ENCODE measurements around the gene TMC6. TPM values are rescaled to one million over a fixed set of nuclear protein-coding genes. Genes with fewer than 3 reads are reported as not detected.
"Not testable (repeated sequence)": the region's sequence is repeated elsewhere in the genome, so short reads cannot be mapped to it uniquely, and the experiment has no call there.

Gene TMC6
- total RNA-seq, 2 experiments from 2014 or later: 124 to 258 TPM

- no peak overlapping the region for H3K27ac ChIP-seq (ENCODE audit: low read depth, low read length, poor library complexity, severe bottlenecking)
- H3K79me2 ChIP-seq (ENCODE audit: insufficient read depth, low read depth, low read length): no peaks in the 10 kb centered on the region
- TF ChIP-seq EZH2phosphoT487 (IDR thresholded peaks at IDR 0.05; ENCODE audit: borderline replicate concordance, low read depth, low read length) (no peak), CTCF (conservative IDR thresholded peaks at IDR 0.05; ENCODE audit: low read length) (peak; percentile 82)
- H2AFZ ChIP-seq (ENCODE audit: low read length): no peak overlapping the region
- peaks cover 48% of the 10 kb centered on the region for H3K36me3 ChIP-seq (ENCODE audit: insufficient read depth, low read length)
- no TSS peak for BruUV-seq (replicated peaks)
- ChIA-PET POLR2A (interaction anchor here (0.7 kb wide), 1 partner anchor 220 kb away, joined by 3 read pairs; no protein-coding TSS in a partner anchor), CTCF (ENCODE audit: unreplicated experiment) (no interaction called here)
- H3K9me2 ChIP-seq (ENCODE audit: insufficient read depth, low read length): no peaks in the 10 kb centered on the region
- peak; percentile 54 for DNase-seq (ENCODE audit: low spot score)
- no peak overlapping the region; the same call in 1 of the 2 replicates for H3K4me2 ChIP-seq (ENCODE audit: low read length)
- intact Hi-C loops (cut with micrococcal nuclease; ENCODE audit: unreplicated experiment): loop anchor here (1.0 kb wide), 1 partner anchor 17 kb away; no protein-coding TSS in a partner anchor
- H4K20me1 ChIP-seq (ENCODE audit: insufficient read depth, low read length): no peaks in the 10 kb centered on the region
- H3K4me3 ChIP-seq (ENCODE audit: low read depth, low read length, poor library complexity, severe bottlenecking): no peak overlapping the region
- H3K4me1 ChIP-seq (ENCODE audit: insufficient read depth, low read length, poor library complexity, severe bottlenecking): peaks cover 18% of the 10 kb centered on the region
- no peaks in the 10 kb centered on the region for H3K9me3 ChIP-seq (ENCODE audit: low read length)
Measured at GRCh38 chr17:78117027-78117981, 11.3 kb downstream of the TMC6 start.

GRCh38 chr17:78116411-78116810 is 12.1 kb downstream of the TMC6 start:
- Histone ChIP-seq H3K4me3 (ENCODE audit: low read depth, low read length, poor library complexity, severe bottlenecking) (no peak overlapping the region), H3K36me3 (ENCODE audit: insufficient read depth, low read length) (peaks cover 49% of the 10 kb centered on the region), H3K9me2 (ENCODE audit: insufficient read depth, low read length) (no peaks in the 10 kb centered on the region), H3K4me2 (ENCODE audit: low read length) (no peak overlapping the region), H3K4me1 (ENCODE audit: insufficient read depth, low read length, poor library complexity, severe bottlenecking) (peaks cover 10% of the 10 kb centered on the region), H3K79me2 (ENCODE audit: insufficient read depth, low read depth, low read length) (no peaks in the 10 kb centered on the region), H2AFZ (ENCODE audit: low read length) (no peak overlapping the region), H3K27ac (ENCODE audit: low read depth, low read length, poor library complexity, severe bottlenecking) (no peak overlapping the region), H3K9me3 (ENCODE audit: low read length) (no peaks in the 10 kb centered on the region), H4K20me1 (ENCODE audit: insufficient read depth, low read length) (no peaks in the 10 kb centered on the region)
- TF ChIP-seq CTCF (conservative IDR thresholded peaks at IDR 0.05; ENCODE audit: low read length) (no peak), EZH2phosphoT487 (IDR thresholded peaks at IDR 0.05; ENCODE audit: borderline replicate concordance, low read depth, low read length) (no peak)
- no peak for DNase-seq (ENCODE audit: low spot score)
- ChIA-PET POLR2A (interaction anchor here (0.7 kb wide), 2 partner anchors 200 to 221 kb away, joined by 3 read pairs; no protein-coding TSS in a partner anchor), CTCF (ENCODE audit: unreplicated experiment) (interaction anchor here (0.7 kb wide), 1 partner anchor 18 kb away, joined by 4 read pairs; no protein-coding TSS in a partner anchor)
- intact Hi-C loops (cut with micrococcal nuclease; ENCODE audit: unreplicated experiment): no loop called here
- no TSS peak for BruUV-seq (replicated peaks)

- H3K79me2 ChIP-seq (ENCODE audit: insufficient read depth, low read depth, low read length); H3K27ac ChIP-seq (ENCODE audit: low read depth, low read length, poor library complexity, severe bottlenecking); H4K20me1 ChIP-seq (ENCODE audit: insufficient read depth, low read length); H3K4me3 ChIP-seq (ENCODE audit: low read depth, low read length, poor library complexity, severe bottlenecking); intact Hi-C loops (cut with micrococcal nuclease; ENCODE audit: unreplicated experiment); H3K4me1 ChIP-seq (ENCODE audit: insufficient read depth, low read length, poor library complexity, severe bottlenecking); BruUV-seq (replicated peaks); DNase-seq (ENCODE audit: low spot score); H3K9me2 ChIP-seq (ENCODE audit: insufficient read depth, low read length); H3K9me3 ChIP-seq (ENCODE audit: low read length); H2AFZ ChIP-seq (ENCODE audit: low read length); H3K4me2 ChIP-seq (ENCODE audit: low read length): not testable (repeated sequence)
- ChIA-PET POLR2A (interaction anchor here (0.7 kb wide), 1 partner anchor 199 kb away, joined by 3 read pairs; no protein-coding TSS in a partner anchor), CTCF (ENCODE audit: unreplicated experiment) (interaction anchor here (0.7 kb wide), 1 partner anchor 19 kb away, joined by 4 read pairs; no protein-coding TSS in a partner anchor)
- peaks cover 49% of the 10 kb centered on the region for H3K36me3 ChIP-seq (ENCODE audit: insufficient read depth, low read length)
Measured at GRCh38 chr17:78115803-78116202, 12.8 kb downstream of the TMC6 start.

Measured in OCI-LY7 (cell line).